ENCODE measurements around the gene CALML5. TPM values are rescaled to one million over a fixed set of nuclear protein-coding genes. Genes with fewer than 3 reads are reported as not detected.
"Not testable (repeated sequence)": the region's sequence is repeated elsewhere in the genome, so short reads cannot be mapped to it uniquely, and the experiment has no call there.

The CALML5 gene
- total and polyA plus RNA-seq, 8 donors, result not detected

DNA sequence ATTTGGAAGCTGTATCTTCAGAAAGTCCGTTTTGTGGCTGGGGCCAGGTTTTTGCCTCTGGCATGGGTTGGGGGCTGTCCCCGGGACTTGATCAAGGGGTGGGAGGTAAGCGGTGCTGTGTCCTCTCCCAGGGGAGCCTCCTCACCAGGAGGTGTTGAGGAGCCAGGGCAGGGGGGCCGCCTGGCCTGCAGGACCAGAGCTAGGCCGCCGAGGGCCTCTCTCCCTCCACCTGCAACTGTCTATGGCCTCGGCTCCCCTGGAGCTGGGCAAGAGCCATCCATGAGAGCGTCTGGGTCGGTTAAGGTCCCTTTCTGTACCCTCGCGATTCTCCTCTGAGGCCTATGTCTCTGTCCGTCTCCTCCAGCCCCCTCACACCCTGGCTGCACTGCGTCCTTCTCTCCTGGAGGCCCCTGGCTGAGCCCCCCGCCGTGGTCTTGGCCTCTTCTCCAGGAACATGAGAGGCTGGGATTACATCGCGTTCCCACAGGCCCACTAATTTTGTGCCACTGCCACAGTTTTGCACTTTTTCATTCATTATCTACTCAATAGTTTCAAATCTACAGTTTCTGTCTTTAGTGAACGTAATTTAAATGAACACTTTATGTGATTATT is 20.6 kb downstream of the CALML5 start:
- WGBS, 2 donors, result 88 to 96% methylated on average over 17 to 18 of the region's 18 CpGs
- TF ChIP-seq CTCF (IDR thresholded peaks at IDR 0.05), result no peak

GRCh38 chr10:5477948-5478693 is 21.2 kb downstream of the CALML5 start:
- ATAC-seq (no peak), DNase-seq (no peak), FAIRE-seq (no peak)
- Histone ChIP-seq H3K27ac (no peak overlapping the region), H3K9me3 (no peaks in the 10 kb centered on the region), H3K4me1 (no peaks in the 10 kb centered on the region), H3K36me3 (no peaks in the 10 kb centered on the region), H3K27me3 (no peaks in the 10 kb centered on the region), H3K4me3 (no peak overlapping the region)
- no peak for TF ChIP-seq CTCF (IDR thresholded peaks at IDR 0.05)
- 89 to 91% methylated on average over 11 of the region's 11 CpGs for WGBS, 2 donors
- intact Hi-C loops (cut with DNase I), result no loop called here

More for the DNA sequence above, 20.6 kb downstream of the CALML5 start:
- H3K27ac ChIP-seq, result no peak overlapping the region
- no peak for ATAC-seq
- no peaks in the 10 kb centered on the region for H3K36me3 ChIP-seq
- no peak for DNase-seq
- intact Hi-C loops (cut with DNase I), result no loop called here
- H3K27me3 ChIP-seq, result no peaks in the 10 kb centered on the region
- H3K9me3 ChIP-seq, result no peaks in the 10 kb centered on the region
- no peak for FAIRE-seq
- no peaks in the 10 kb centered on the region for H3K4me1 ChIP-seq
- no peak overlapping the region for H3K4me3 ChIP-seq

- intact Hi-C loops (cut with DNase I), result no loop called here
- FAIRE-seq, result no peak
These were observed 22.3 kb downstream of the CALML5 start for GRCh38 chr10:5476918-5477525.

DNA sequence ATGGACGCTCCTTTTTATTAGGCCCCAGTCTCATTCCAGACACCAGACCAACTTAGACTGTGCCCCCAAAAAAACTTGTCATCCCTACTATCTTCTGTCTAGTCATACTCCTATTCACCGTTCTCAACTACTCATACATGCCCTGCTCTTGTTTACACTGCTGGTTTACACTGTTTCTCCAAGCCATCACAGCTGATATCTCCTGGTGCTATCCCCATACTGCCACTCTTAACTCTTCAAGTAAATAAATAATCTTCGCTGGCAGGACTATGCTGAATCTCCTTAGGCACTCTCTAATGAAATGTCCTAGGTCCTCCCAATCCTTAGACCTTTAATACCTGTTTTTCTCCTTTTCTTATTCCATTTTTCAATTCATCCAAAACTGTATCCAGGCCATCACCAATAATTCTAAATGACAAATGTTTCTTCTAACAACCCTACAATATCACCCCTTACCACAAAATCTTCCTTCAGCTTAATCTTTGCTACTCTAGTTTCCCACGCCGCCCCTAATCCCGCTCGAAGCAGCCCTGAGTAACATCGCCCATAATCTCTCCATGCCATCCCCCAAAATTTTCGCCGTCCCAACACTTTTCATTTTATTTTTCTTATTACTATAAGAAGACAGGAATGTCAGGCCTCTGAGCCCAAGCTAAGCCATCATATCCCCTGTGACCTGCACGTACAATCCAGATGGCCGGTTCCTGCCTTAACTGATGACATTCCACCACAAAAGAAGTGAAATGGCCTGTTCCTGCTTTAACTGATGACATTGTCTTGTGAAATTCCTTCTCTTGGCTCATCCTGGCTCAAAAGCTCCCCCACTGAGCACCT is 23.2 kb downstream of the CALML5 start:
- H3K27ac ChIP-seq; H3K9me3 ChIP-seq; H3K4me3 ChIP-seq; H3K27me3 ChIP-seq; FAIRE-seq; ATAC-seq; H3K4me1 ChIP-seq; H3K36me3 ChIP-seq; DNase-seq; intact Hi-C loops (cut with DNase I): not testable (repeated sequence)
- WGBS, 2 donors, result 94 to 95% methylated on average over 10 to 11 of the region's 12 CpGs

More at GRCh38 chr10:5476918-5477525, 22.3 kb downstream of the CALML5 start:
- no peak overlapping the region for H3K27ac ChIP-seq
- no peak overlapping the region for H3K4me3 ChIP-seq
- H3K27me3 ChIP-seq, result no peaks in the 10 kb centered on the region
- no peaks in the 10 kb centered on the region for H3K4me1 ChIP-seq
- H3K36me3 ChIP-seq, result no peaks in the 10 kb centered on the region
- ATAC-seq, result no peak
- H3K9me3 ChIP-seq, result no peaks in the 10 kb centered on the region
- 86 to 88% methylated on average over 13 of the region's 13 CpGs for WGBS, 2 donors
- TF ChIP-seq CTCF (IDR thresholded peaks at IDR 0.05), result no peak
- no peak for DNase-seq

DNA sequence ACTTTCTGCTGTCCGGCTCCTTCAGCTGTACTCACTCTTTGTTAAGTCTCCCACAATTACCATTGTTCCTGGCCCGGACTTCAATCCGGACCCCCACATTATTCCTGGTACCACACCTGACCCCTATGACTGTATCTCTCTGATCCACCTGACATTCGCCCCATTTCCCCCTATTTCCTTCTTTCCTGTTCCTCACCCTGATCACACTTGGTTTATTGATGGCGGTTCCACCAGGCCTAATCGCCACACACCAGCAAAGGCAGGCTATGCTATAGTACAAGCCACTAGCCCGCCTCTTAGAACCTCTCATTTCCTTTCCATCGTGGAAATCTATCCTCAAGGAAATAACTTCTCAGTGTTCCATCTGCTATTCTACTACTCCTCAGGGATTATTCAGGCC is 24.3 kb downstream of the CALML5 start:
- H3K36me3 ChIP-seq; H3K27ac ChIP-seq; H3K9me3 ChIP-seq; H3K27me3 ChIP-seq; H3K4me1 ChIP-seq; DNase-seq; ATAC-seq; FAIRE-seq; H3K4me3 ChIP-seq; intact Hi-C loops (cut with DNase I): not testable (repeated sequence)
- whole genome bisulfite sequencing, 2 donors, result 90 to 93% methylated on average over 5 to 6 of the region's 8 CpGs

GRCh38 chr10:5474642-5475041 is 24.7 kb downstream of the CALML5 start:
- H3K36me3 ChIP-seq; H3K27ac ChIP-seq; intact Hi-C loops (cut with DNase I); H3K9me3 ChIP-seq; ATAC-seq; DNase-seq; H3K27me3 ChIP-seq; H3K4me1 ChIP-seq; H3K4me3 ChIP-seq; FAIRE-seq: not testable (repeated sequence)
- WGBS, 2 donors, result 86 to 93% methylated on average over 4 of the region's 4 CpGs

Measured in pancreas (tissue), 10 donors.